Measurements from ENCODE around the gene BAD.

Gene BAD

GRCh38 chr11:64261556-64262080 lies 22.8 kb downstream of the BAD start:
- DNase-seq (ENCODE audit: low read depth in 2 of 2, low spot score in 1 of 2): no peak

GRCh38 chr11:64260147-64260708 lies 24.2 kb downstream of the BAD start:
- no peak for DNase-seq (ENCODE audit: low read depth in 2 of 2, low spot score in 1 of 2)

- DNase-seq (ENCODE audit: low read depth in 2 of 2, low spot score in 1 of 2): no peak
Measured at GRCh38 chr11:64259533-64260067, 24.9 kb downstream of the BAD start.

GRCh38 chr11:64258946-64259532 lies 25.4 kb downstream of the BAD start:
- no peak for DNase-seq (ENCODE audit: low read depth in 2 of 2, low spot score in 1 of 2)

- DNase-seq (ENCODE audit: low read depth in 2 of 2, low spot score in 1 of 2): no peak
Measured at GRCh38 chr11:64258356-64258755, 26.1 kb downstream of the BAD start.

GRCh38 chr11:64256300-64256699 lies 28.2 kb downstream of the BAD start:
- no peak for DNase-seq (ENCODE audit: low read depth in 2 of 2, low spot score in 1 of 2)

GRCh38 chr11:64255135-64256128 lies 29.0 kb downstream of the BAD start:
- no peak for DNase-seq (ENCODE audit: low read depth in 2 of 2, low spot score in 1 of 2)

- DNase-seq (ENCODE audit: low read depth in 2 of 2, low spot score in 1 of 2): no peak
Measured at GRCh38 chr11:64254326-64254725, 30.1 kb downstream of the BAD start.

GRCh38 chr11:64253481-64253880 lies 31.0 kb downstream of the BAD start:
- no peak for DNase-seq (ENCODE audit: low read depth in 2 of 2, low spot score in 1 of 2)

GRCh38 chr11:64253043-64253442 lies 31.4 kb downstream of the BAD start:
- no peak for DNase-seq (ENCODE audit: low read depth in 2 of 2, low spot score in 1 of 2)

GRCh38 chr11:64252003-64252872 lies 32.2 kb downstream of the BAD start:
- DNase-seq (ENCODE audit: low read depth in 2 of 2, low spot score in 1 of 2): no peak

GRCh38 chr11:64251753-64252002 lies 32.8 kb downstream of the BAD start:
- no peak for DNase-seq (ENCODE audit: low read depth in 2 of 2, low spot score in 1 of 2)

GRCh38 chr11:64251016-64251752 lies 33.3 kb downstream of the BAD start, which contains the start of gene PLCB3:
TSS of gene PLCB3 (plus strand) at chr11:64251530. CDS start at chr11:64251650, 120 bp downstream.
- DNase-seq (ENCODE audit: low read depth in 2 of 2, low spot score in 1 of 2): no peak

GRCh38 chr11:64250415-64251015 lies 34.0 kb downstream of the BAD start:
- DNase-seq (ENCODE audit: low read depth in 2 of 2, low spot score in 1 of 2): no peak

GRCh38 chr11:64249563-64250414 lies 34.7 kb downstream of the BAD start:
- DNase-seq (ENCODE audit: low read depth in 2 of 2, low spot score in 1 of 2): no peak

GRCh38 chr11:64249038-64249437 lies 35.4 kb downstream of the BAD start:
- no peak for DNase-seq (ENCODE audit: low read depth in 2 of 2, low spot score in 1 of 2)

GRCh38 chr11:64248578-64248977 lies 35.9 kb downstream of the BAD start:
- DNase-seq (ENCODE audit: low read depth in 2 of 2, low spot score in 1 of 2): no peak

- DNase-seq (ENCODE audit: low read depth in 2 of 2, low spot score in 1 of 2): no peak
Measured at GRCh38 chr11:64247729-64248531, 36.5 kb downstream of the BAD start.
